Activated T-helper 9 cell treated with anti-CD3 and anti-CD28 coated beads, Interleukin-2, amount 50 U/mL, for 16 hours (primary cell): ENCODE data around the gene PGLYRP3.

ENCODE experiments used
- DNase-seq: peaks from one replicate; pipeline ENCODE4 v3.0.0-alpha.2; 2020; ENCODE audit warnings: low read depth

The PGLYRP3 gene

GRCh38 chr1:153260585-153261280 lies 52.0 kb downstream of the PGLYRP3 start:
- DNase-seq = no peak

DNA sequence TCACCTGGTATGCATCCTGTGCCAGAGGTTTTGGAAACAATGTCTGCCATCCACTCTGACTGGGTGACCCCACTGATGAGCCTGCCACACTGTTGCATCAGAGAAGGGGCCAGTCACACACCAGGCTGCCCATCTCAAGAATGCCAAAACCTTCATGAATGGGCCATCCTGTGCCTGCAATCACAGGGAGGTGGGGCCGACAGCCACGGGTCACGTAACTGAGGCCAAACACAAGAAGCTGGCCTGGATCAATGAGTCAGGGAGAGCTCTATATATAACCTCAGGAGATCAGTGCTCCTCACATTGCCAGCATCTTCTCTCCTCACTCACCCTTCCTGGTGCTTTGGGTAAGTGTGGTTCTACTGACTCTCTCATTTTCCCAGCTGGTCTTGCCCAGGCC lies 53.4 kb downstream of the PGLYRP3 start, which contains the start of gene LORICRIN:
Gene LORICRIN, plus strand, starts transcription at position 301 of the 400 bp plus-strand sequence. CDS start 1,263 bp downstream, outside the sequence.
- DNase-seq = no peak

- no peak for DNase-seq
Observed at GRCh38 chr1:153253693-153254092, 59.1 kb downstream of the PGLYRP3 start.

DNA sequence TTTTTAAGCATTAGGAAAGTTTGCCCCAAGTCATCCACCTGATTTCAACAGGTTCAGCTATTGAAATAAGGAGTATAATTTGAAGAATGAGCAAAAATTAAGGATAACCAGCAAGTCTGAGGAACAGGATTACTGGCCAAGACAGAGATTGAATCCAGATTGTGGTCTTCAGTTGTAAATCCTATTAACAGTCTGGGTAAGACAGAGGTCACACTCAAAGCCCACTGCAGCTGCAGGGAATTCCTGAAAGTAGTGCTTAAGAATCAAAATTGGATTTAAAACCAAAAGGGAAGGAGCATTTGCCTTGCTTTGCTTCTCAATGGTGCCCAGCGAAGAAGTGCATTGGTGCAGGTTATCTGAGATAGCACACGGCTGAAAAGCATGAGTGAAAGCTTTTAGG lies 59.7 kb downstream of the PGLYRP3 start:
- no peak for DNase-seq

DNA sequence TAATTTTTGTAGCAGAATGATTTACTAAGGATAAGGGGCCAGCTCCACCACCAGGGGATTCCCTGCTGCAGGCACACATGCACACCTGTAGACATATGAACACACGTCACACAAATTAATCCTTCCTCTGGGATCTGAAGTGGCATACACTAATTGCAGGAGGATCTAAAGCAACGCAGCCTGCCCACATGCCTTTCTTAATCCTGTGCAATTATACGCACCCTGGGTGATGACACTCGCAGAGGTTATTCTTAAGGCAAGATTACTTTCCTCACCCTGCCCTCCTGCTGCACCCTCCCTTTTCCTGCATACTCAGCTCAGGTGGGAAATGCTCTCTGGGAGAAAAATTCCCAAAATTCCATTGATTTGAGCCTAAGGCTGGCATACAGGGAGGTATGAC lies 60.8 kb downstream of the PGLYRP3 start:
- DNase-seq = no peak

DNA sequence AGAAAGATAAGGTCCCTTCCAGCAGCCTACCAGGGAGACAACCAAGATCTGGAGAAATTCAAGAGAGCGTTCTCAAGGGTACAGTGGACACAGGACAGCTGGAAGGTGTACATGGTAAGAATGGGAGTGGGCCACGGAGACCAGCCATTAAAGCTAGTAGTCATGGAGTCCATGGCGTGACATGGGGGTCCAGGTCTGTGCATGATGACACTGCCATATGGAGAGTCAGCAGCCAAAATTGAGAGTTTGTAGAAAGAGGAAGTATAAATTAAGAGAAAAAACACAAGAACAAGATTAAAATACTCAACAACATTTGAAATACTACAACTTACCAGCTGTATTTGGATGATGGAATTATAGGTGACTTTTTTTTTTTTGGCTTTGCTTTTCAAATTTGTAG lies 61.2 kb downstream of the PGLYRP3 start:
- DNase-seq = no peak

- no peak for DNase-seq
Observed at GRCh38 chr1:153251087-153251486, 61.7 kb downstream of the PGLYRP3 start.

GRCh38 chr1:153250166-153250565 lies 62.6 kb downstream of the PGLYRP3 start:
- no peak for DNase-seq

DNA sequence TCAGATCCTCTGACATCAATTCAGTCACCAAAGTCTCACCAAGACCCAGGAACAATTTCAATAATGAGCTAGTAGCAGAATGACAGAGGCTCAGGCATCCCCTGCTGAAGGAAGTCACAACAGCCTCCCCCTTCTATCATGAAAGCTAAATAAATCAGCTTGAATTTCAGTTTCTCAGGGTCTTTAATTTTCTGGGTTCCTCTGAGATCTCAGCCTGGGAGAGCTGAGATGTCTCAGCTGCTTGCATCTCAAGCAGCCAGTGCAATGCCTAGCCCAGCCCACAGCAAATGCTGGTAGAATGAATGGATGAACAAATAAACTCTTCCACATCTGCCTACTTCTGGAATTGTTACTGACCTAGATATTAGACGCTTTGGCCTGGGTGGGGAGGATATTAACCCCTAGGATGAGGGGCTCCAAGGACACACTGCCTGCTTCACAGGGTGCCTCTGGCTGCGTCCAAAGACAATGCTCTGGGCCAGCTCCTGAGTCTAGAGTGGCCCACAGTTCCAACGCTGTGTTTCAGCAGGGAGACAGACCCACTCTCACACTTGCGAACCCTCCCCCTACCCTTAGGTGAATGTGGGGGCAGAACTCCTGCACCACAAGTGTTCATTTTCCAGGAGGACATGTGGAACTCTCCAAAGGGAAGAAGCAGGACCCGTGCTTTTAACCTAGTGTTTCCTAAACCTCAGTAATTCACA lies 64.4 kb downstream of the PGLYRP3 start:
- DNase-seq = no peak
